Measurements from ENCODE around the gene LASP1NB.

Gene LASP1NB

DNA sequence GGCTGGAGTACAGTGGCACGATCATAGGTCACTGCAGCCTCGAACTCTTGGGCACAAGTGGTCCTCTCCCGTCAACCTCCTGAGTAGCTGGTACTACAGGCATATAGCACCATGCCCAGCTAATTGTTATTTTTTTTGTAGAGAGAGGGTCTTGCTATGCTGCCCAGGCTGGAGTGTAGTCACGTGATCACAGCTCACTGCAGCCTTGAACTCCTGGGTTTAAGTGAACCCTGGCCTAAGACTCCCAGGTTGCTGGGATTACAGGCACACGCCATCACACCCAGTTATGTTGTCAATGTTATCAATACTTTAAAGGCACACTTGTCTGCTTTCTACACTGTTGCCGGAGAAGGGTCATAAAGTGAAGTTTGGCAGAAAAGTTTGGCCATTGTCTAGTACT is 22.0 kb upstream of the LASP1NB start:
- Histone ChIP-seq H3K79me2 (ENCODE audit: control insufficient read depth, insufficient read depth, low read length) (peaks cover 51% of the 10 kb centered on the region), H3K4me3 (replicated peaks in 1 of 3; ENCODE audit: insufficient read depth in 1 of 3, low read depth in 1 of 3, low read length in 3 of 3) (no peak overlapping the region), H3K27ac (ENCODE audit: insufficient read depth, low read depth, low read length) (no peak overlapping the region), H4K20me1 (replicated peaks; ENCODE audit: control insufficient read depth, extremely low read depth, insufficient read depth, low read length) (no peaks in the 10 kb centered on the region), H3K9ac (replicated peaks; ENCODE audit: extremely low read depth, insufficient read depth, low read length) (no peak overlapping the region), H3K27me3 (ENCODE audit: control insufficient read depth in 2 of 2, insufficient read depth in 2 of 2, low read length in 2 of 2) (no peaks in the 10 kb centered on the region), H3K36me3 (ENCODE audit: control insufficient read depth in 2 of 2, extremely low read depth in 1 of 2, insufficient read depth in 2 of 2, low read length in 2 of 2) (peaks cover 0 to 10% of the 10 kb centered on the region in 2 experiments), H3K9me1 (replicated peaks; ENCODE audit: control insufficient read depth, extremely low read depth, insufficient read depth, low read length) (no peaks in the 10 kb centered on the region), H3K9me3 (replicated peaks; ENCODE audit: control insufficient read depth, insufficient read depth, low read length) (no peaks in the 10 kb centered on the region), H3K4me2 (ENCODE audit: insufficient read depth, low read length) (no peak overlapping the region), H2AFZ (ENCODE audit: low read depth, low read length) (no peak overlapping the region), H3K4me1 (ENCODE audit: control insufficient read depth, extremely low read depth, insufficient read depth, low read length) (peaks cover 53% of the 10 kb centered on the region)
- intact Hi-C loops (cut with micrococcal nuclease) (no loop called here), dilution Hi-C loops (cut with MboI; ENCODE audit: extremely low pct_ligation_motif_present, low sequenced_read_pairs) (no loop called here)
- POLR2A ChIA-PET, result interaction anchor here (0.9 kb wide), 1 partner anchor 34 kb away, joined by 4 read pairs; the partner anchor contains the start of gene LASP1
- no peak for DNase-seq (ENCODE audit: low read depth, low spot score)
- FAIRE-seq, result no peak
- CTCF ChIA-PET, result interaction anchor here (1.2 to 1.6 kb wide), 2 partner anchors 10 to 32 kb away, joined by 4 read pairs; no protein-coding TSS in a partner anchor
- BruUV-seq (replicated peaks), result no TSS peak
- no peak for TF ChIP-seq JUN (IDR thresholded peaks at IDR 0.05; ENCODE audit: borderline replicate concordance, insufficient read depth, insufficient read length, low read depth)

GRCh38 chr17:38904892-38905291 is 20.5 kb upstream of the LASP1NB start:
- Histone ChIP-seq H3K4me1 (ENCODE audit: control insufficient read depth, extremely low read depth, insufficient read depth, low read length) (peaks cover 47% of the 10 kb centered on the region), H3K27ac (ENCODE audit: insufficient read depth, low read depth, low read length) (no peak overlapping the region), H2AFZ (ENCODE audit: low read depth, low read length) (no peak overlapping the region), H4K20me1 (replicated peaks; ENCODE audit: control insufficient read depth, extremely low read depth, insufficient read depth, low read length) (no peaks in the 10 kb centered on the region), H3K9me3 (replicated peaks; ENCODE audit: control insufficient read depth, insufficient read depth, low read length) (no peaks in the 10 kb centered on the region), H3K36me3 (ENCODE audit: control insufficient read depth in 2 of 2, extremely low read depth in 1 of 2, insufficient read depth in 2 of 2, low read length in 2 of 2) (peaks cover 0 to 9% of the 10 kb centered on the region in 2 experiments), H3K9me1 (replicated peaks; ENCODE audit: control insufficient read depth, extremely low read depth, insufficient read depth, low read length) (no peaks in the 10 kb centered on the region), H3K9ac (replicated peaks; ENCODE audit: extremely low read depth, insufficient read depth, low read length) (no peak overlapping the region), H3K79me2 (ENCODE audit: control insufficient read depth, insufficient read depth, low read length) (peaks cover 53% of the 10 kb centered on the region), H3K27me3 (ENCODE audit: control insufficient read depth in 2 of 2, insufficient read depth in 2 of 2, low read length in 2 of 2) (no peaks in the 10 kb centered on the region), H3K4me2 (ENCODE audit: insufficient read depth, low read length) (no peak overlapping the region), H3K4me3 (replicated peaks in 1 of 3; ENCODE audit: insufficient read depth in 1 of 3, low read depth in 1 of 3, low read length in 3 of 3) (no peak overlapping the region)
- TF ChIP-seq, protein P1, sequence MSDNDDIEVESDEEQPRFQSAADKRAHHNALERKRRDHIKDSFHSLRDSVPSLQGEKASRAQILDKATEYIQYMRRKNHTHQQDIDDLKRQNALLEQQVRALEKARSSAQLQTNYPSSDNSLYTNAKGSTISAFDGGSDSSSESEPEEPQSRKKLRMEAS (IDR thresholded peaks at IDR 0.05; ENCODE audit: insufficient read depth, insufficient read length), result no peak
- TF ChIP-seq MYC (IDR thresholded peaks at IDR 0.05; ENCODE audit: low read depth, low read length) (no peak), GATA2 (IDR thresholded peaks at IDR 0.05; ENCODE audit: insufficient read depth, insufficient read length, low read depth, low read length) (no peak), FOS (IDR thresholded peaks at IDR 0.05; ENCODE audit: borderline replicate concordance, insufficient read depth, low read length) (no peak), CTCF (IDR thresholded peaks at IDR 0.05; ENCODE audit: extremely low read depth in 1 of 2, insufficient read depth in 1 of 2, low read depth in 1 of 2, low read length in 2 of 2) (no peak), JUN (IDR thresholded peaks at IDR 0.05; ENCODE audit: borderline replicate concordance, insufficient read depth, insufficient read length, low read depth) (no peak), POLR2A (IDR thresholded peaks at IDR 0.05; ENCODE audit: low read depth, low read length) (no peak), POLR2AphosphoS5 (IDR thresholded peaks at IDR 0.05; ENCODE audit: insufficient read depth, low read depth, low read length) (no peak), EZH2 (IDR thresholded peaks at IDR 0.05; ENCODE audit: borderline replicate concordance, low read depth, low read length, severe bottlenecking) (no peak)
- DNase-seq (ENCODE audit: low read depth, low spot score) (no peak), FAIRE-seq (no peak)
- POLR2A ChIA-PET, result no interaction called here
- no TSS peak for BruUV-seq (replicated peaks)
- CTCF ChIA-PET, result interaction anchor here (1.2 kb wide), 1 partner anchor 34 kb away, joined by 4 read pairs; no protein-coding TSS in a partner anchor
- dilution Hi-C loops (cut with MboI; ENCODE audit: extremely low pct_ligation_motif_present, low sequenced_read_pairs), result no loop called here
- intact Hi-C loops (cut with micrococcal nuclease), result no loop called here

Data from endothelial cell of umbilical vein (primary cell).